Adrenal gland (tissue), 12 donors: ENCODE data around the gene VGLL4. TPM values are rescaled to one million over a fixed set of nuclear protein-coding genes. Genes with fewer than 3 reads are reported as not detected.

Experiments used
- DNase-seq, 7 donors: peaks; one replicate each; pipeline ENCODE4 v3.0.0-alpha.2; 2019 to 2020
- H3K27ac ChIP-seq, 5 donors: fragments of 200-600 bp; sonication (generic) in 4 of 5; 1 replicate in 3 of 5; 2 replicates in 2 of 5; pipeline versions ENCODE4 v1.5.1 to v1.8.0; 2016 to 2020; ENCODE audit warnings: mild to moderate bottlenecking in 1 of 5
- H3K27me3 ChIP-seq: fragments of 200-600 bp; 2 replicates; pipeline ENCODE4 v1.8.0; 2021
- H3K36me3 ChIP-seq, 2 donors: fragments of 200-600 bp; replicated peaks in 1 of 2; 1 replicate in 1 of 2; 2 replicates in 1 of 2; pipeline versions ENCODE4 v1.5.1 to v1.8.0; 2018 to 2022
- H3K4me1 ChIP-seq, 2 donors: fragments of 200-600 bp; replicated peaks in 1 of 2; 1 replicate in 1 of 2; 2 replicates in 1 of 2; pipeline versions ENCODE4 v1.5.1 to v1.8.0; 2018 to 2021
- H3K4me3 ChIP-seq, 4 donors: fragments of 200-600 bp; sonication (generic) in 3 of 4; one replicate each; pipeline ENCODE4 v1.5.1; 2016 to 2018
- H3K9me3 ChIP-seq, 3 donors: fragments of 200-600 bp; sonication (generic) in 1 of 3; replicated peaks in 1 of 3; 1 replicate in 2 of 3; 2 replicates in 1 of 3; pipeline versions ENCODE4 v1.5.1 to v1.8.0; 2016 to 2021
- CTCF ChIP-seq, 6 experiments: fragments of 450-650 bp in 4 of 6; fragments of 200-600 bp in 2 of 6; sonication (generic) in 1 of 6; IDR thresholded peaks; 1 replicate in 5 of 6; 2 replicates in 1 of 6; pipeline versions ENCODE4 v1.5.1 to v1.8.0; 2016 to 2021; ENCODE audit warnings: antibody characterized with exemption in 6 of 6, mild to moderate bottlenecking in 2 of 6, moderate library complexity in 1 of 6
- POLR2A ChIP-seq, 2 donors: fragments of 450-650 bp; IDR thresholded peaks; one replicate each; pipeline ENCODE4 v1.6.1; 2017; ENCODE audit warnings: antibody characterized with exemption in 2 of 2, mild to moderate bottlenecking in 2 of 2, moderate library complexity in 1 of 2
- WGBS, 4 donors: extraction: QIAGEN DNeasy Blood & Tissue Kit in 2 of 4; methylation state at CpG; one replicate each; pipeline versions ENCODE4 v1.1.5 to v1.1.7; 2013 to 2017; 5-methylcytosine and 5-hydroxymethylcytosine counted together
- intact Hi-C, 2 donors: fragments of 100-400 bp; cut with DNase I; formaldehyde crosslinking; loops; one replicate each; pipeline versions ENCODE4 v1.14.1 to v1.15.0; 2022 to 2023
- polyA plus RNA-seq, 3 donors: library from polyadenylated mRNA; stranded (reverse); fragments of 200-250 nt in 2 of 3; fragments of 350-450 nt in 1 of 3; fragmentation: Illumina TruSeq in 1 of 3; extraction: RNeasy Lipid Tissue Mini Kit (QIAGEN cat#74804) in 1 of 3; gene quantifications; one replicate each; pipeline ENCODE4 v1.2.3, GENCODE V29; 2013 to 2014
- total RNA-seq, 9 donors: library from RNA; depleted of rRNA in 4 of 9; stranded (reverse); fragments of >200 nt in 4 of 9; fragments of 120-200 nt in 1 of 9; fragmentation: NEBNext Ultra II Directional in 1 of 9; extraction: Animal tissue kit (Norgen Biotek cat#: 25700) in 1 of 9; gene quantifications; one replicate each; pipeline versions ENCODE4 v1.1.0 to v1.2.4, GENCODE V29; 2013 to 2023
- donor health status: healthy with polysubstance abuse.
- donor health status: Bipolar disorder and iron deficiency.
- donor health status: DM: yes; HTN: yes; CAD: no.
- donor health status: DM: no; HTN: no; CAD: no.
- donor health status: DM: no; HTN: no; CAD: no.
- donor health status: DM: yes; HTN: yes; CAD: no.

Gene VGLL4
- total and polyA plus RNA-seq, 12 donors = 38.3 to 153 (median 86.4) TPM

- DNase-seq = peak in 1 of 7 donors; percentile 22
- Histone ChIP-seq H3K36me3 (peaks cover 0 to 50% of the 10 kb centered on the region in 2 donors), H3K27me3 (no peaks in the 10 kb centered on the region), H3K9me3 (no peaks in the 10 kb centered on the region), H3K4me1 (peaks cover 1 to 45% of the 10 kb centered on the region in 2 donors), H3K4me3 (no peak overlapping the region), H3K27ac (peak overlapping the region in 3 of 5 donors; percentile 35 to 74 (median 54))
- 79 to 96% (median 90%) methylated on average over 20 to 37 of the region's 37 CpGs for WGBS, 4 donors
- intact Hi-C loops = no loop called here
- TF ChIP-seq CTCF (IDR thresholded peaks at IDR 0.05) (peak in 1 of 6 experiments; percentile 6), POLR2A (IDR thresholded peaks at IDR 0.05) (no peak)
Measured at GRCh38 chr3:11558918-11559815, 84.5 kb downstream of the VGLL4 start.

GRCh38 chr3:11558411-11558903 lies 85.3 kb downstream of the VGLL4 start:
- H3K27ac ChIP-seq = peak overlapping the region in 3 of 5 donors; percentile 35 to 74 (median 54)
- 61 to 75% (median 68%) methylated on average over 2 to 17 of the region's 17 CpGs for WGBS, 4 donors
- no peaks in the 10 kb centered on the region for H3K27me3 ChIP-seq
- TF ChIP-seq CTCF (IDR thresholded peaks at IDR 0.05) (no peak), POLR2A (IDR thresholded peaks at IDR 0.05) (no peak)
- H3K36me3 ChIP-seq = peaks cover 0 to 44% of the 10 kb centered on the region in 2 donors
- no peaks in the 10 kb centered on the region for H3K9me3 ChIP-seq
- no peak overlapping the region for H3K4me3 ChIP-seq
- intact Hi-C loops = no loop called here
- peaks cover 5 to 52% of the 10 kb centered on the region in 2 donors for H3K4me1 ChIP-seq
- peak in 1 of 7 donors; percentile 29 for DNase-seq

- Histone ChIP-seq H3K9me3 (no peaks in the 10 kb centered on the region), H3K27me3 (no peaks in the 10 kb centered on the region), H3K36me3 (peaks cover 0 to 39% of the 10 kb centered on the region in 2 donors), H3K4me3 (no peak overlapping the region), H3K27ac (peak overlapping the region in 3 of 5 donors; percentile 35 to 74 (median 54)), H3K4me1 (peaks cover 5 to 51% of the 10 kb centered on the region in 2 donors)
- intact Hi-C loops = no loop called here
- WGBS, 4 donors = 55 to 67% (median 61%) methylated on average over 13 of the region's 13 CpGs
- TF ChIP-seq CTCF (IDR thresholded peaks at IDR 0.05) (no peak), POLR2A (IDR thresholded peaks at IDR 0.05) (no peak)
- peak in 3 of 7 donors; percentile 50 to 68 (median 53) for DNase-seq
Measured at GRCh38 chr3:11558002-11558401, 85.7 kb downstream of the VGLL4 start.

GRCh38 chr3:11556851-11557644 lies 86.7 kb downstream of the VGLL4 start:
- Histone ChIP-seq H3K4me3 (no peak overlapping the region), H3K27me3 (no peaks in the 10 kb centered on the region), H3K9me3 (no peaks in the 10 kb centered on the region), H3K27ac (peak overlapping the region in 2 of 5 donors; percentile 35 to 74), H3K4me1 (peaks cover 5 to 48% of the 10 kb centered on the region in 2 donors), H3K36me3 (peaks cover 0 to 30% of the 10 kb centered on the region in 2 donors)
- intact Hi-C loops = no loop called here
- peak in 1 of 7 donors; percentile 31 for DNase-seq
- WGBS, 4 donors = 51 to 66% (median 63%) methylated on average over 10 to 16 of the region's 16 CpGs
- TF ChIP-seq POLR2A (IDR thresholded peaks at IDR 0.05) (no peak), CTCF (IDR thresholded peaks at IDR 0.05) (no peak)
